GM12878 (cell line): Measurements from ENCODE around the gene DLG1. TPM values are rescaled to one million over a fixed set of nuclear protein-coding genes. Genes with fewer than 3 reads are reported as not detected.

Experiments
- ATAC-seq: fragments of 200-7000 bp; cut with Tn5 transposase; 3 replicates; pipeline ENCODE4 v1.9.1; 2020; ENCODE audit warnings: mild to moderate bottlenecking, moderate library complexity
- BruUV-seq: library from RNA; stranded (reverse); fragments of 400-500 nt; replicated peaks from 2 replicates; lab custom pipeline; 2021; lab: Mats Ljungman, UMichigan
- CTCF ChIA-PET: fragments of 300-600 bp; sonication (Branson Sonifier 250); formaldehyde crosslinking; extraction: SDS; loops from one replicate; lab custom pipeline; 2021; ENCODE audit warnings: inconsistent platforms; lab: Yijun Ruan, JAX
- POLR2A ChIA-PET: fragments of 350-600 bp; formaldehyde crosslinking; extraction: SDS; loops from one replicate; lab custom pipeline; 2021; ENCODE audit warnings: inconsistent platforms; lab: Charles Lee
- RAD21 ChIA-PET: fragments of 300-600 bp; sonication (Branson Sonifier 250); formaldehyde crosslinking; loops from one replicate; lab custom pipeline; 2023; ENCODE audit warnings: antibody characterized with exemption; ENCODE audit not compliant: unreplicated experiment; lab: Charles Lee
- SMC1A ChIA-PET: fragments of 300-600 bp; sonication (Branson Sonifier 250); formaldehyde crosslinking; loops from one replicate; lab custom pipeline; 2023; ENCODE audit not compliant: unreplicated experiment, uncharacterized antibody; lab: Charles Lee
- DNase-seq: peaks from one replicate; pipeline ENCODE4 v3.0.0-alpha.2; 2011; ENCODE audit warnings: low read depth, low spot score
- FAIRE-seq: peaks from 3 replicates; lab custom pipeline; 2011; peaks lifted over from hg19 to GRCh38; lab: Jason Lieb, UNC
- H2AFZ ChIP-seq: 2 replicates; pipeline ENCODE4 v1.6.0; 2011; ENCODE audit warnings: low read depth, low read length, control low read depth; ENCODE audit not compliant: control insufficient read depth
- H3K27ac ChIP-seq: 2 replicates; pipeline ENCODE4 v1.5.1; 2011; ENCODE audit warnings: control low read depth; ENCODE audit not compliant: control insufficient read depth, insufficient read depth
- H3K27me3 ChIP-seq, 2 experiments: replicated peaks in 1 of 2; 2 replicates each; pipeline versions ENCODE4 v1.6.0 to v1.6.1; 2011; ENCODE audit warnings: low read length in 1 of 2; ENCODE audit not compliant: control insufficient read depth in 2 of 2, insufficient read depth in 2 of 2
- H3K36me3 ChIP-seq, 2 experiments: 2 replicates each; pipeline ENCODE4 v1.5.1; 2011; ENCODE audit warnings: low read length in 1 of 2; ENCODE audit not compliant: control insufficient read depth in 2 of 2, insufficient read depth in 2 of 2
- H3K4me1 ChIP-seq: 2 replicates; pipeline ENCODE4 v1.6.1; 2011; ENCODE audit warnings: mild to moderate bottlenecking, low read length, moderate library complexity, mixed read lengths; ENCODE audit not compliant: control insufficient read depth, insufficient read depth
- H3K4me2 ChIP-seq: 2 replicates; pipeline ENCODE4 v1.6.0; 2011; ENCODE audit warnings: control low read depth; ENCODE audit not compliant: control insufficient read depth, insufficient read depth
- H3K4me3 ChIP-seq: fragments of 200-600 bp; sonication (generic); 2 replicates; pipeline ENCODE4 v1.5.1; 2016
- H3K79me2 ChIP-seq: 2 replicates; pipeline ENCODE4 v1.6.0; 2011; ENCODE audit warnings: low read length; ENCODE audit not compliant: control insufficient read depth, insufficient read depth
- H3K9ac ChIP-seq: 2 replicates; pipeline ENCODE4 v1.8.0; 2011; ENCODE audit warnings: low read length, control low read depth, mixed read lengths; ENCODE audit not compliant: control insufficient read depth, insufficient read depth
- H3K9me3 ChIP-seq: replicated peaks from 3 replicates; pipeline ENCODE4 v1.5.1; 2011; ENCODE audit warnings: mild to moderate bottlenecking, low read length; ENCODE audit not compliant: control insufficient read depth, insufficient read depth
- H4K20me1 ChIP-seq: 2 replicates; pipeline ENCODE4 v1.6.0; 2011; ENCODE audit not compliant: control insufficient read depth, insufficient read depth
- CREM ChIP-seq: IDR thresholded peaks from 2 replicates; pipeline ENCODE4 v1.6.1; 2014; ENCODE audit warnings: antibody characterized with exemption, low read depth
- PAX5 ChIP-seq: IDR thresholded peaks from 2 replicates; pipeline ENCODE4 v1.6.1; 2011; ENCODE audit warnings: low read depth, low read length, borderline replicate concordance
- PAX8 ChIP-seq: fragments of 450-650 bp; IDR thresholded peaks from 2 replicates; pipeline ENCODE4 v1.6.1; 2017; ENCODE audit warnings: mild to moderate bottlenecking, moderate library complexity
- RBBP5 ChIP-seq: fragments of 200-600 bp; sonication (generic); conservative IDR thresholded peaks from 2 replicates; pipeline ENCODE4 v1.6.1; 2016
- SMAD1 ChIP-seq: fragments of 450-650 bp; IDR thresholded peaks from 2 replicates; pipeline ENCODE4 v1.6.1; 2018; ENCODE audit warnings: mild to moderate bottlenecking, low read depth; ENCODE audit not compliant: partially characterized antibody
- ZBTB33 ChIP-seq: fragments of 450-650 bp; IDR thresholded peaks from 2 replicates; pipeline ENCODE4 v1.6.1; 2017; ENCODE audit warnings: mild to moderate bottlenecking
- WGBS: methylation state at CpG from one replicate; pipeline ENCODE4 v1.1.6; 2016; ENCODE audit warnings: low lambda C conversion rate; ENCODE audit not compliant: insufficient replicate concordance, insufficient coverage; ENCODE audit errors: missing lambda C conversion rate; 5-methylcytosine and 5-hydroxymethylcytosine counted together
- in situ Hi-C: fragments of 300-500 bp; cut with MboI; formaldehyde crosslinking; loops from 9 replicates; pipeline ENCODE4 v1.14.3; 2018; ENCODE audit warnings: mixed read lengths
- intact Hi-C: fragments of 100-400 bp; cut with micrococcal nuclease; formaldehyde crosslinking; loops from one replicate; pipeline ENCODE4 v1.14.2; 2022; ENCODE audit not compliant: unreplicated experiment
- polyA plus RNA-seq, 11 experiments: library from polyadenylated mRNA; depleted of rRNA in 4 of 11; unstranded in 6 of 11; stranded (reverse) in 5 of 11; fragments of >200 nt; fragmentation: Nextera tagmentation in 4 of 11; fragmentation: Illumina TruSeq in 1 of 11; extraction: Ambion mirVana in 4 of 11; extraction: Trizol in 1 of 11; gene quantifications; 1 replicate in 1 of 11; 2 replicates in 10 of 11; pipeline versions ENCODE4 v1.2.1 to v1.2.3, GENCODE V29; 2011 to 2016; ENCODE audit warnings: inconsistent platforms in 2 of 11, missing spikeins in 2 of 11, low read depth in 1 of 11
- total RNA-seq, 4 experiments: library from RNA; depleted of rRNA in 3 of 4; stranded (reverse); fragments of >200 nt in 3 of 4; fragmentation: Illumina TruSeq in 1 of 4; extraction: Trizol in 1 of 4; gene quantifications; 2 replicates each; pipeline versions ENCODE4 v1.2.1 to v1.2.3, GENCODE V29; 2013 to 2021
- TF ChIP-seq, protein P1 (sequence below): IDR thresholded peaks from 2 replicates; pipeline ENCODE4 v1.6.1; 2012; ENCODE audit warnings: mild to moderate bottlenecking, low read depth, low read length
- TF ChIP-seq, protein P2 (sequence below): fragments of 450-650 bp; IDR thresholded peaks from 2 replicates; pipeline ENCODE4 v1.6.1; 2017; ENCODE audit warnings: low read depth, mild to moderate bottlenecking, moderate library complexity

The DLG1 gene
- total and polyA plus RNA-seq, 10 of the 15 experiments (the other 5 are each of a cell fraction or from before 2014, with no cell fraction given) = 9.2 to 63.1 (median 40.1) TPM

DNA sequence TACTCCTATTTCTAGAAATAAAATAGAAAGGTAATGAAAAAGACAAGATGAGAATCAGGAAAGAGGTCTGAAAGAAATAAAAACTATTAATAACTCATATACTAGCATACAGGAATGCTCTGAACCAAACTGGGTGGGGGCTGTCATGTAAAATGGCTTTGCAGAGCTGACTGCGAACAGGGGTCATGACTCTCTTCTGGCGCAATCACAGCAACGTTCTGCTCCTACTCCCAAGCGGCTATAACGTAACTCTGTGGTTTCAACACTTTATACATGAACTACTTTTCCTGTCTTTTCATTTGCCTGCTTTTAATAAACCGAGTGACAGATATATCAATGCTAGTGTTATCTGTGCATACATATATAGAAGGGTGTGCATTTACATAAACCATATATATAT is 116.7 kb downstream of the DLG1 start:
- no TSS peak for BruUV-seq
- H3K27me3 ChIP-seq = no peaks in the 10 kb centered on the region
- intact Hi-C loops = no loop called here
- no peaks in the 10 kb centered on the region for H4K20me1 ChIP-seq
- H3K4me2 ChIP-seq = no peak overlapping the region
- in situ Hi-C loops = no loop called here
- DNase-seq (no peak), FAIRE-seq (no peak), ATAC-seq (no peak)
- CTCF ChIA-PET = interaction anchor here (1.3 to 3.3 kb wide), 3 partner anchors 152 to 203 kb away, joined by 5 to 23 read pairs (median 11); partner anchors contain the start of gene MELTF
- WGBS = 37% methylated on average over 6 of the region's 6 CpGs
- SMC1A ChIA-PET = interaction anchor here (0.8 to 3.3 kb wide), 2 partner anchors 30 to 201 kb away, joined by 3 to 12 read pairs; no protein-coding TSS in a partner anchor
- no peaks in the 10 kb centered on the region for H3K9me3 ChIP-seq
- H3K79me2 ChIP-seq = peaks cover 5% of the 10 kb centered on the region
- H3K27ac ChIP-seq = no peak overlapping the region
- H3K4me3 ChIP-seq = no peak overlapping the region
- POLR2A ChIA-PET = interaction anchor here (0.9 kb wide), 1 partner anchor 21 kb away, joined by 4 read pairs; no protein-coding TSS in a partner anchor
- H2AFZ ChIP-seq = no peak overlapping the region
- RAD21 ChIA-PET = interaction anchor here (1.3 kb wide), 1 partner anchor 41 kb away, joined by 3 read pairs; no protein-coding TSS in a partner anchor
- no peak overlapping the region for H3K9ac ChIP-seq
- H3K36me3 ChIP-seq = 0 out of 4 replicates have a peak, but pooled peaks cover 0 to 3% of the 10 kb centered on the region in 2 experiments
- H3K4me1 ChIP-seq = peaks cover 3% of the 10 kb centered on the region; the same call in 1 of the 2 replicates
- no peak for TF ChIP-seq PAX5

GRCh38 chr3:197178998-197179397 is 119.4 kb downstream of the DLG1 start:
- BruUV-seq = no TSS peak
- H3K4me1 ChIP-seq = peaks cover 11% of the 10 kb centered on the region; the same call in 1 of the 2 replicates
- POLR2A ChIA-PET = no interaction called here
- H3K36me3 ChIP-seq = peaks cover 0 to 5% of the 10 kb centered on the region in 2 experiments; a peak in 1 of 4 replicates
- CTCF ChIA-PET = interaction anchor here (1.4 kb wide), 1 partner anchor 9 kb away, joined by 8 read pairs; no protein-coding TSS in a partner anchor
- FAIRE-seq (no peak), ATAC-seq (no peak), DNase-seq (no peak)
- no peak overlapping the region for H3K4me2 ChIP-seq
- intact Hi-C loops = no loop called here
- no peak overlapping the region for H2AFZ ChIP-seq
- H4K20me1 ChIP-seq = no peaks in the 10 kb centered on the region
- RAD21 ChIA-PET = interaction anchor here (0.7 to 0.9 kb wide), 3 partner anchors 9 to 176 kb away, joined by 3 to 4 read pairs (median 3); no protein-coding TSS in a partner anchor
- in situ Hi-C loops = no loop called here
- no peak overlapping the region for H3K27ac ChIP-seq
- H3K79me2 ChIP-seq = peaks cover 4% of the 10 kb centered on the region
- H3K27me3 ChIP-seq = no peaks in the 10 kb centered on the region
- SMC1A ChIA-PET = interaction anchor here (1.0 to 2.0 kb wide), 2 partner anchors 18 to 150 kb away, joined by 4 to 6 read pairs; partner anchors contain the start of gene MELTF
- H3K4me3 ChIP-seq = no peak overlapping the region
- WGBS = 89% methylated on average over 5 of the region's 5 CpGs
- H3K9ac ChIP-seq = no peak overlapping the region
- no peaks in the 10 kb centered on the region for H3K9me3 ChIP-seq
- TF ChIP-seq, protein P1, sequence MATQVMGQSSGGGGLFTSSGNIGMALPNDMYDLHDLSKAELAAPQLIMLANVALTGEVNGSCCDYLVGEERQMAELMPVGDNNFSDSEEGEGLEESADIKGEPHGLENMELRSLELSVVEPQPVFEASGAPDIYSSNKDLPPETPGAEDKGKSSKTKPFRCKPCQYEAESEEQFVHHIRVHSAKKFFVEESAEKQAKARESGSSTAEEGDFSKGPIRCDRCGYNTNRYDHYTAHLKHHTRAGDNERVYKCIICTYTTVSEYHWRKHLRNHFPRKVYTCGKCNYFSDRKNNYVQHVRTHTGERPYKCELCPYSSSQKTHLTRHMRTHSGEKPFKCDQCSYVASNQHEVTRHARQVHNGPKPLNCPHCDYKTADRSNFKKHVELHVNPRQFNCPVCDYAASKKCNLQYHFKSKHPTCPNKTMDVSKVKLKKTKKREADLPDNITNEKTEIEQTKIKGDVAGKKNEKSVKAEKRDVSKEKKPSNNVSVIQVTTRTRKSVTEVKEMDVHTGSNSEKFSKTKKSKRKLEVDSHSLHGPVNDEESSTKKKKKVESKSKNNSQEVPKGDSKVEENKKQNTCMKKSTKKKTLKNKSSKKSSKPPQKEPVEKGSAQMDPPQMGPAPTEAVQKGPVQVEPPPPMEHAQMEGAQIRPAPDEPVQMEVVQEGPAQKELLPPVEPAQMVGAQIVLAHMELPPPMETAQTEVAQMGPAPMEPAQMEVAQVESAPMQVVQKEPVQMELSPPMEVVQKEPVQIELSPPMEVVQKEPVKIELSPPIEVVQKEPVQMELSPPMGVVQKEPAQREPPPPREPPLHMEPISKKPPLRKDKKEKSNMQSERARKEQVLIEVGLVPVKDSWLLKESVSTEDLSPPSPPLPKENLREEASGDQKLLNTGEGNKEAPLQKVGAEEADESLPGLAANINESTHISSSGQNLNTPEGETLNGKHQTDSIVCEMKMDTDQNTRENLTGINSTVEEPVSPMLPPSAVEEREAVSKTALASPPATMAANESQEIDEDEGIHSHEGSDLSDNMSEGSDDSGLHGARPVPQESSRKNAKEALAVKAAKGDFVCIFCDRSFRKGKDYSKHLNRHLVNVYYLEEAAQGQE = no peak
- TF ChIP-seq, protein P2, sequence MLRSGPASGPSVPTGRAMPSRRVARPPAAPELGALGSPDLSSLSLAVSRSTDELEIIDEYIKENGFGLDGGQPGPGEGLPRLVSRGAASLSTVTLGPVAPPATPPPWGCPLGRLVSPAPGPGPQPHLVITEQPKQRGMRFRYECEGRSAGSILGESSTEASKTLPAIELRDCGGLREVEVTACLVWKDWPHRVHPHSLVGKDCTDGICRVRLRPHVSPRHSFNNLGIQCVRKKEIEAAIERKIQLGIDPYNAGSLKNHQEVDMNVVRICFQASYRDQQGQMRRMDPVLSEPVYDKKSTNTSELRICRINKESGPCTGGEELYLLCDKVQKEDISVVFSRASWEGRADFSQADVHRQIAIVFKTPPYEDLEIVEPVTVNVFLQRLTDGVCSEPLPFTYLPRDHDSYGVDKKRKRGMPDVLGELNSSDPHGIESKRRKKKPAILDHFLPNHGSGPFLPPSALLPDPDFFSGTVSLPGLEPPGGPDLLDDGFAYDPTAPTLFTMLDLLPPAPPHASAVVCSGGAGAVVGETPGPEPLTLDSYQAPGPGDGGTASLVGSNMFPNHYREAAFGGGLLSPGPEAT = no peak
- TF ChIP-seq ZBTB33 = no peak
- TF ChIP-seq SMAD1 = no peak
- TF ChIP-seq RBBP5 = no peak
- no peak for TF ChIP-seq PAX8
- no peak for TF ChIP-seq CREM
